K562 (cell line): ENCODE data around the gene BMP10. TPM values are rescaled to one million over a fixed set of nuclear protein-coding genes. Genes with fewer than 3 reads are reported as not detected.

Experiments
- ARID1B ChIP-seq: fragments of 450-650 bp; IDR thresholded peaks from 2 replicates; pipeline ENCODE4 v1.6.1; 2016; ENCODE audit warnings: antibody characterized with exemption, mild to moderate bottlenecking, inconsistent platforms
- ASH1L ChIP-seq: fragments of 450-650 bp; IDR thresholded peaks from 2 replicates; pipeline ENCODE4 v1.6.1; 2018; ENCODE audit warnings: borderline replicate concordance, mild to moderate bottlenecking, low read depth; ENCODE audit not compliant: partially characterized antibody
- BHLHE40 ChIP-seq: IDR thresholded peaks from 2 replicates; pipeline ENCODE4 v1.6.1; 2011; ENCODE audit warnings: low read length, improper control_type of control experiment
- C11orf30 ChIP-seq: fragments of 450-650 bp; IDR thresholded peaks from 2 replicates; pipeline ENCODE4 v1.6.1; 2016; ENCODE audit warnings: low read depth, mild to moderate bottlenecking
- E2F6 ChIP-seq, 2 experiments: IDR thresholded peaks; 2 replicates each; pipeline ENCODE4 v1.6.1; 2011; ENCODE audit warnings: borderline replicate concordance in 1 of 2, control low read depth in 1 of 2, low read depth in 1 of 2, low read length in 1 of 2, mild to moderate bottlenecking in 1 of 2, mixed read lengths in 1 of 2, moderate library complexity in 1 of 2; ENCODE audit not compliant: insufficient read depth in 1 of 2, insufficient read length in 1 of 2, poor library complexity in 1 of 2, severe bottlenecking in 1 of 2; ENCODE audit errors: extremely low read depth in 1 of 2
- ELK1 ChIP-seq: sonication (generic); formaldehyde crosslinking; IDR thresholded peaks from 2 replicates; pipeline ENCODE4 v1.8.1; 2022; ENCODE audit warnings: missing genetic modification reagents
- EP300 ChIP-seq: IDR thresholded peaks from 2 replicates; pipeline ENCODE4 v1.6.1; 2012; ENCODE audit warnings: low read length, improper control_type of control experiment
- GABPA ChIP-seq: fragments of 200-800 bp; sonication (Bioruptor generic); conservative IDR thresholded peaks from 2 replicates; pipeline ENCODE4 v1.6.1; 2016; ENCODE audit warnings: low read depth, missing genetic modification characterization, missing compliant biosample characterization
- L3MBTL2 ChIP-seq: fragments of 450-650 bp; IDR thresholded peaks from 2 replicates; pipeline ENCODE4 v1.6.1; 2016; ENCODE audit warnings: mild to moderate bottlenecking, moderate library complexity
- LCOR ChIP-seq: sonication (generic); formaldehyde crosslinking; IDR thresholded peaks from 2 replicates; pipeline ENCODE4 v1.8.0; 2022; ENCODE audit warnings: mild to moderate bottlenecking, missing genetic modification reagents
- RCOR1 ChIP-seq, 2 experiments: IDR thresholded peaks; 2 replicates each; pipeline ENCODE4 v1.6.1; 2012; ENCODE audit warnings: low read depth in 2 of 2, low read length in 2 of 2, borderline replicate concordance in 1 of 2, improper control_type of control experiment in 1 of 2
- SMARCA4 ChIP-seq: fragments of 450-650 bp; IDR thresholded peaks from 2 replicates; pipeline ENCODE4 v1.6.1; 2016
- TCF7L2 ChIP-seq: fragments of 150-350 bp; IDR thresholded peaks from 2 replicates; pipeline ENCODE4 v1.6.1; 2016; ENCODE audit warnings: low read depth, mild to moderate bottlenecking, low read length, moderate library complexity
- ZNF217 ChIP-seq: sonication (generic); formaldehyde crosslinking; IDR thresholded peaks from 2 replicates; pipeline ENCODE4 v1.8.0; 2022; ENCODE audit warnings: mild to moderate bottlenecking, missing genetic modification reagents
- ZNF253 ChIP-seq: fragments of 250-450 bp; sonication (Bioruptor Pico); conservative IDR thresholded peaks from 2 replicates; pipeline ENCODE4 v1.6.1; 2021; ENCODE audit warnings: mild to moderate bottlenecking
- ZNF280A ChIP-seq: fragments of 450-650 bp; IDR thresholded peaks from 2 replicates; pipeline ENCODE4 v1.6.1; 2018; ENCODE audit warnings: mild to moderate bottlenecking, low read depth; ENCODE audit not compliant: partially characterized antibody
- polyA plus RNA-seq, 8 experiments: library from polyadenylated mRNA; depleted of rRNA in 4 of 8; stranded (reverse) in 5 of 8; unstranded in 3 of 8; fragments of >200 nt; fragmentation: Nextera tagmentation in 2 of 8; fragmentation: Illumina TruSeq in 1 of 8; extraction: Ambion mirVana in 2 of 8; extraction: Trizol in 1 of 8; gene quantifications; 2 replicates each; pipeline versions ENCODE4 v1.2.1 to v1.2.3, GENCODE V29; 2011 to 2014; ENCODE audit warnings: inconsistent platforms in 1 of 8, missing spikeins in 1 of 8
- total RNA-seq, 7 experiments: library from RNA; depleted of rRNA in 6 of 7; stranded (reverse); fragments of >200 nt in 6 of 7; fragmentation: Illumina TruSeq in 2 of 7; extraction: Trizol in 2 of 7; gene quantifications; 2 replicates each; pipeline versions ENCODE4 v1.2.1 to v1.2.3, GENCODE V29; 2011 to 2021; ENCODE audit warnings: low replicate concordance in 1 of 7

The BMP10 gene
- total and polyA plus RNA-seq, 9 of the 15 experiments (the other 6 are each of a cell fraction or from before 2014, with no cell fraction given): 0.11 to 0.91 (median 0.43) TPM

DNA sequence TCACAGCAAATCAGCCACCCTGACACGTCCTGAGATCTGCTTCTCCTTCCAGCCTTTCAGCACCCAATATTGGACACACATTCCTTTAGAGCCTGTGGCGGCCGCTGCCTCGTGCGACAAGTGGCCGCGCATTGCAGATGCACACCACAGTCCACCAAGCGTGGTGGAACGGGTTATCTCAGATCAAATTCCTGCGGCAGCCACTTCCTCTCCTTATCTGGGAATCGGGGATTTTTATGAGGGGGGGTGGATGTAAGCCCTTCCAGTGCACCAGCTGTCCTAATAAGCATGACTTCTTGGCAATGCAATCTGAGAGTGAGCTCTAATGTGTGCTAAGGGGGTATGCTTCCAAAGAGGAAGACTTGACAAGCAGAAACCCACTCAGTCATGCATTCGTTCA is 18.3 kb upstream of the BMP10 start (continued):
- TF ChIP-seq ZNF280A (no peak), C11orf30 (no peak), BHLHE40 (peak; percentile 64), LCOR (CRISPR knock-in tag) (peak; percentile 29; the same call in 1 of the 2 replicates), GABPA (tag) (peak; percentile 63), ARID1B (peak; percentile 34; the same call in 1 of the 2 replicates), ZNF253 (CRISPR knock-in tag) (no peak), TCF7L2 (no peak), RCOR1 (IDR thresholded peaks at IDR 0.05; ENCODE audit: borderline replicate concordance in 1 of 2, low read depth in 2 of 2, low read length in 2 of 2) (peak in 1 of 2 experiments; percentile 64; a peak in 1 of 4 replicates), L3MBTL2 (peak; percentile 67), EP300 (peak; percentile 36; the same call in 1 of the 2 replicates), SMARCA4 (peak; percentile 44; the same call in 1 of the 2 replicates), ASH1L (no peak), ELK1 (CRISPR knock-in tag) (no peak), ZNF217 (CRISPR knock-in tag) (no peak), E2F6 (IDR thresholded peaks at IDR 0.05; ENCODE audit: borderline replicate concordance in 1 of 2, extremely low read depth in 1 of 2, insufficient read depth in 1 of 2, insufficient read length in 1 of 2, low read depth in 1 of 2, low read length in 1 of 2, poor library complexity in 1 of 2, severe bottlenecking in 1 of 2) (peak in 1 of 2 experiments; percentile 62)
